ENCODE results near the gene METTL18. TPM values are rescaled to one million over a fixed set of nuclear protein-coding genes. Genes with fewer than 3 reads are reported as not detected.

The METTL18 gene
- polyA plus RNA-seq, 1 of the 3 experiments (the other 2 are of a cell fraction): 1.7 TPM

- TF ChIP-seq, protein P1, sequence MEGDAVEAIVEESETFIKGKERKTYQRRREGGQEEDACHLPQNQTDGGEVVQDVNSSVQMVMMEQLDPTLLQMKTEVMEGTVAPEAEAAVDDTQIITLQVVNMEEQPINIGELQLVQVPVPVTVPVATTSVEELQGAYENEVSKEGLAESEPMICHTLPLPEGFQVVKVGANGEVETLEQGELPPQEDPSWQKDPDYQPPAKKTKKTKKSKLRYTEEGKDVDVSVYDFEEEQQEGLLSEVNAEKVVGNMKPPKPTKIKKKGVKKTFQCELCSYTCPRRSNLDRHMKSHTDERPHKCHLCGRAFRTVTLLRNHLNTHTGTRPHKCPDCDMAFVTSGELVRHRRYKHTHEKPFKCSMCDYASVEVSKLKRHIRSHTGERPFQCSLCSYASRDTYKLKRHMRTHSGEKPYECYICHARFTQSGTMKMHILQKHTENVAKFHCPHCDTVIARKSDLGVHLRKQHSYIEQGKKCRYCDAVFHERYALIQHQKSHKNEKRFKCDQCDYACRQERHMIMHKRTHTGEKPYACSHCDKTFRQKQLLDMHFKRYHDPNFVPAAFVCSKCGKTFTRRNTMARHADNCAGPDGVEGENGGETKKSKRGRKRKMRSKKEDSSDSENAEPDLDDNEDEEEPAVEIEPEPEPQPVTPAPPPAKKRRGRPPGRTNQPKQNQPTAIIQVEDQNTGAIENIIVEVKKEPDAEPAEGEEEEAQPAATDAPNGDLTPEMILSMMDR (IDR thresholded peaks at IDR 0.05): peak; percentile 10; the same call in 1 of the 2 replicates
- TF ChIP-seq NFIC (IDR thresholded peaks at IDR 0.05; ENCODE audit: borderline replicate concordance): no peak
Measured at GRCh38 chr1:169753549-169753948, 41.2 kb downstream of the METTL18 start.

DNA sequence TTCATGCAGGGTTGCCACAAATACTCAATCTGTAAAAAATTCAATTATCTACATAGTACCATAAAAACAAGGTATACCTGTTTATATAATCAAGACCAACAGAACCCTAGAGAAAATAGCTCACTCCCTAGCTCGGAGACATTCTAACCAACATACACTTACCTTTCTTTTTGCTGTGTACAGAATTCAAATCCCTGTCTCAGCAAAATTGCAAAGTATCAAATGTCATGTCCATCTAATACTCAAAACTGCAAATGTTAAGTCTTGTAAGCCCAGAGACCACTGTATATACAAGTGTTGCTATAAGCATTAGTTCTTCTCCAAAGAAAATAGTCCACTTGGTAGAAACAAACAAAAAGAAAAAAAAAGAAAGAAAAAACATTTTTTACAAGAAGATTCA is 44.7 kb downstream of the METTL18 start:
- TF ChIP-seq RAD21 (IDR thresholded peaks at IDR 0.05; ENCODE audit: low read length) (no peak), TCF12 (IDR thresholded peaks at IDR 0.05) (no peak), RXRA (IDR thresholded peaks at IDR 0.05; ENCODE audit: borderline replicate concordance, low read depth) (no peak), RCOR1 (IDR thresholded peaks at IDR 0.05; ENCODE audit: low read length) (no peak), SIN3A (IDR thresholded peaks at IDR 0.05; ENCODE audit: borderline replicate concordance, low read depth, low read length) (no peak), TEAD4 (IDR thresholded peaks at IDR 0.05; ENCODE audit: borderline replicate concordance, insufficient read depth) (no peak), FOSL2 (IDR thresholded peaks at IDR 0.05; ENCODE audit: borderline replicate concordance, low read depth) (no peak), FOXJ3 (CRISPR knock-in tag; IDR thresholded peaks at IDR 0.05) (no peak), POLR2AphosphoS5 (IDR thresholded peaks at IDR 0.05; ENCODE audit: low read depth, low read length) (no peak), RFX5 (IDR thresholded peaks at IDR 0.05; ENCODE audit: low read length) (no peak), SMC3 (IDR thresholded peaks at IDR 0.05; ENCODE audit: low read depth, low read length) (no peak), JUND (IDR thresholded peaks at IDR 0.05) (no peak), TAF1 (IDR thresholded peaks at IDR 0.05; ENCODE audit: borderline replicate concordance, low read depth, low read length) (no peak), MEF2A (IDR thresholded peaks at IDR 0.05; ENCODE audit: borderline replicate concordance, low read depth) (no peak)
- TF ChIP-seq, protein P2, sequence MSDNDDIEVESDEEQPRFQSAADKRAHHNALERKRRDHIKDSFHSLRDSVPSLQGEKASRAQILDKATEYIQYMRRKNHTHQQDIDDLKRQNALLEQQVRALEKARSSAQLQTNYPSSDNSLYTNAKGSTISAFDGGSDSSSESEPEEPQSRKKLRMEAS (IDR thresholded peaks at IDR 0.05; ENCODE audit: low read depth): no peak
- H3K79me2 ChIP-seq (ENCODE audit: insufficient read depth): no peaks in the 10 kb centered on the region
- H4K20me1 ChIP-seq (ENCODE audit: insufficient read depth): no peaks in the 10 kb centered on the region
- no peaks in the 10 kb centered on the region for H3K36me3 ChIP-seq (replicated peaks in 1 of 2; ENCODE audit: control insufficient read depth in 1 of 2, insufficient read depth in 2 of 2, low read length in 1 of 2)
- POLR2A ChIA-PET: no interaction called here
- no peak overlapping the region for H3K9ac ChIP-seq
- 46% methylated on average over 1 of the region's 1 CpG for WGBS (ENCODE audit: low lambda C conversion rate)
- H3K4me3 ChIP-seq (ENCODE audit: low read depth in 2 of 2, low read length in 1 of 2): no peak overlapping the region
- CTCF ChIA-PET: interaction anchor here (1.0 kb wide), 1 partner anchor 23 kb away, joined by 3 read pairs; no protein-coding TSS in a partner anchor
- H3K9me2 ChIP-seq: no peaks in the 10 kb centered on the region
- no peak overlapping the region for H2AFZ ChIP-seq (ENCODE audit: low read depth)
- H3K27me3 ChIP-seq (ENCODE audit: insufficient read depth): no peaks in the 10 kb centered on the region
- DNase-seq: no peak
- H3K27ac ChIP-seq (ENCODE audit: low read depth in 2 of 2, low read length in 1 of 2): no peak overlapping the region
- H3K4me1 ChIP-seq (ENCODE audit: control insufficient read depth in 1 of 2, insufficient read depth in 2 of 2, low read depth in 1 of 2, low read length in 1 of 2): peaks cover 0 to 13% of the 10 kb centered on the region in 2 experiments; a peak in 1 of 4 replicates
- no peaks in the 10 kb centered on the region for H3K9me3 ChIP-seq
- H3F3A ChIP-seq (replicated peaks; ENCODE audit: insufficient read depth): peaks cover 15% of the 10 kb centered on the region
- no peak overlapping the region for H3K4me2 ChIP-seq

More at GRCh38 chr1:169753549-169753948, 41.2 kb downstream of the METTL18 start:
- Histone ChIP-seq H3K4me1 (ENCODE audit: control insufficient read depth in 1 of 2, insufficient read depth in 2 of 2, low read depth in 1 of 2, low read length in 1 of 2) (no peaks in the 10 kb centered on the region), H3K4me3 (ENCODE audit: low read depth in 2 of 2, low read length in 1 of 2) (no peak overlapping the region), H3K9me2 (no peaks in the 10 kb centered on the region), H3K9ac (no peak overlapping the region), H3K27me3 (ENCODE audit: insufficient read depth) (no peaks in the 10 kb centered on the region), H3K9me3 (no peaks in the 10 kb centered on the region), H4K20me1 (ENCODE audit: insufficient read depth) (no peaks in the 10 kb centered on the region), H3K36me3 (replicated peaks in 1 of 2; ENCODE audit: control insufficient read depth in 1 of 2, insufficient read depth in 2 of 2, low read length in 1 of 2) (no peaks in the 10 kb centered on the region), H3K79me2 (ENCODE audit: insufficient read depth) (no peaks in the 10 kb centered on the region), H2AFZ (ENCODE audit: low read depth) (no peak overlapping the region), H3K27ac (ENCODE audit: low read depth in 2 of 2, low read length in 1 of 2) (no peak overlapping the region), H3K4me2 (no peak overlapping the region), H3F3A (replicated peaks; ENCODE audit: insufficient read depth) (no peaks in the 10 kb centered on the region)
- 35% methylated on average over 4 of the region's 4 CpGs for WGBS (ENCODE audit: low lambda C conversion rate)
- DNase-seq: no peak
- ChIA-PET CTCF (no interaction called here), POLR2A (no interaction called here)

All from SK-N-SH (cell line).